IMR-90 (cell line): ENCODE data around the gene RCAN2. TPM values are rescaled to one million over a fixed set of nuclear protein-coding genes. Genes with fewer than 3 reads are reported as not detected.

Experiments
- ATAC-seq: fragments of 200-7000 bp; cut with Tn5 transposase; 2 replicates; pipeline ENCODE4 v1.9.1; 2020; ENCODE audit warnings: low read depth, mild to moderate bottlenecking, moderate library complexity
- BruUV-seq: library from RNA; stranded (reverse); fragments of 400-500 nt; replicated peaks from 2 replicates; lab custom pipeline; 2021; lab: Mats Ljungman, UMichigan
- CTCF ChIA-PET: fragments of 300-600 bp; formaldehyde crosslinking; extraction: SDS; loops from one replicate; lab custom pipeline; 2021; ENCODE audit warnings: antibody characterized with exemption; lab: Yijun Ruan, JAX
- POLR2A ChIA-PET: fragments of 300-600 bp; sonication (Branson Sonifier 250); formaldehyde crosslinking; loops from one replicate; lab custom pipeline; 2022; ENCODE audit warnings: antibody characterized with exemption; ENCODE audit not compliant: unreplicated experiment; lab: Charles Lee
- DNase-seq: peaks from one replicate; pipeline ENCODE4 v3.0.0; 2013
- H2AFZ ChIP-seq: replicated peaks from 2 replicates; pipeline ENCODE3; 2013; ENCODE audit warnings: low read length, mild to moderate bottlenecking; ENCODE audit not compliant: poor library complexity
- H2AK5ac ChIP-seq: 2 replicates; pipeline ENCODE4 v1.6.1; 2013; ENCODE audit warnings: low read depth, low read length, inconsistent platforms
- H2AK9ac ChIP-seq: replicated peaks from 2 replicates; pipeline ENCODE3; 2013; ENCODE audit warnings: mild to moderate bottlenecking, low read depth, low read length, moderate library complexity; ENCODE audit not compliant: poor library complexity
- H2BK120ac ChIP-seq: 2 replicates; pipeline ENCODE4 v1.6.1; 2013; ENCODE audit warnings: low read depth, low read length, inconsistent platforms
- H2BK15ac ChIP-seq: 3 replicates; pipeline ENCODE4 v1.6.1; 2013; ENCODE audit warnings: low read depth, low read length, inconsistent platforms
- H2BK20ac ChIP-seq: 2 replicates; pipeline ENCODE4 v1.6.1; 2013; ENCODE audit warnings: low read depth, mild to moderate bottlenecking, inconsistent platforms, low read length, moderate library complexity
- H2BK5ac ChIP-seq: 2 replicates; pipeline ENCODE4 v1.6.1; 2013; ENCODE audit warnings: mild to moderate bottlenecking, low read depth, low read length, inconsistent platforms; ENCODE audit not compliant: poor library complexity, severe bottlenecking
- H3K14ac ChIP-seq: replicated peaks from 2 replicates; pipeline ENCODE4 v1.6.1; 2013; ENCODE audit warnings: low read depth, low read length, inconsistent platforms
- H3K18ac ChIP-seq: 2 replicates; pipeline ENCODE4 v1.6.1; 2013; ENCODE audit warnings: low read depth, low read length, control low read depth
- H3K23ac ChIP-seq: 2 replicates; pipeline ENCODE4 v1.6.1; 2013; ENCODE audit warnings: low read depth, low read length, inconsistent platforms
- H3K27ac ChIP-seq: 2 replicates; pipeline ENCODE4 v1.5.1; 2013; ENCODE audit warnings: mild to moderate bottlenecking, control low read depth, low read length; ENCODE audit not compliant: insufficient read depth
- H3K27me3 ChIP-seq: 2 replicates; pipeline ENCODE4 v1.6.1; 2013; ENCODE audit warnings: low read length; ENCODE audit not compliant: control insufficient read depth, insufficient read depth
- H3K36me3 ChIP-seq: 2 replicates; pipeline ENCODE4 v1.6.1; 2013; ENCODE audit warnings: low read length, mixed read lengths; ENCODE audit not compliant: control insufficient read depth, insufficient read depth
- H3K4ac ChIP-seq: 2 replicates; pipeline ENCODE4 v1.6.1; 2013; ENCODE audit warnings: low read depth, low read length, inconsistent platforms
- H3K4me1 ChIP-seq: 2 replicates; pipeline ENCODE4 v1.6.1; 2013; ENCODE audit warnings: low read length, mixed read lengths; ENCODE audit not compliant: control insufficient read depth, insufficient read depth
- H3K4me2 ChIP-seq: 2 replicates; pipeline ENCODE4 v1.6.1; 2013; ENCODE audit warnings: low read depth, mild to moderate bottlenecking, control low read depth, low read length, moderate library complexity
- H3K4me3 ChIP-seq: 2 replicates; pipeline ENCODE4 v1.5.1; 2013; ENCODE audit warnings: low read depth, mild to moderate bottlenecking, control low read depth, low read length, moderate library complexity; ENCODE audit not compliant: insufficient read depth
- H3K56ac ChIP-seq: 2 replicates; pipeline ENCODE4 v1.6.1; 2013; ENCODE audit warnings: low read length, inconsistent platforms; ENCODE audit not compliant: insufficient read depth; ENCODE audit errors: extremely low read depth
- H3K79me1 ChIP-seq, 2 experiments: 2 replicates each; pipeline ENCODE4 v1.6.1; 2013; ENCODE audit warnings: low read length in 2 of 2, inconsistent platforms in 1 of 2, low read depth in 1 of 2
- H3K9ac ChIP-seq: 2 replicates; pipeline ENCODE4 v1.6.1; 2013; ENCODE audit warnings: low read depth, low read length, control low read depth
- H3K9me1 ChIP-seq: 2 replicates; pipeline ENCODE4 v1.6.1; 2013; ENCODE audit warnings: low read length, inconsistent platforms; ENCODE audit not compliant: insufficient read depth
- H3K9me3 ChIP-seq: 2 replicates; pipeline ENCODE4 v1.6.1; 2013; ENCODE audit warnings: low read length; ENCODE audit not compliant: control insufficient read depth, insufficient read depth
- H4K20me1 ChIP-seq: 2 replicates; pipeline ENCODE4 v1.6.1; 2013; ENCODE audit warnings: low read length, inconsistent platforms; ENCODE audit not compliant: insufficient read depth
- H4K5ac ChIP-seq: 2 replicates; pipeline ENCODE4 v1.6.1; 2013; ENCODE audit warnings: mild to moderate bottlenecking, low read depth, low read length, control low read depth
- H4K8ac ChIP-seq, 2 experiments: 2 replicates each; pipeline ENCODE4 v1.6.1; 2013; ENCODE audit warnings: low read depth in 2 of 2, low read length in 2 of 2, control low read depth in 1 of 2, inconsistent platforms in 1 of 2
- H4K91ac ChIP-seq: 2 replicates; pipeline ENCODE4 v1.6.1; 2013; ENCODE audit warnings: low read depth, low read length, inconsistent platforms; ENCODE audit not compliant: insufficient read depth
- BHLHE40 ChIP-seq: fragments of 150-350 bp; IDR thresholded peaks from 2 replicates; pipeline ENCODE4 v1.6.1; 2016; ENCODE audit warnings: mild to moderate bottlenecking, low read depth, low read length
- CEBPB ChIP-seq: IDR thresholded peaks from 2 replicates; pipeline ENCODE4 v1.6.1; 2012; ENCODE audit warnings: low read depth, low read length, improper control_type of control experiment
- FOS ChIP-seq: fragments of 150-350 bp; IDR thresholded peaks from 2 replicates; pipeline ENCODE4 v1.6.1; 2016; ENCODE audit warnings: low read depth, low read length
- MAZ ChIP-seq: IDR thresholded peaks from 2 replicates; pipeline ENCODE4 v1.6.1; 2012; ENCODE audit warnings: low read depth, mild to moderate bottlenecking, low read length, improper control_type of control experiment, moderate library complexity, borderline replicate concordance
- RAD21 ChIP-seq: IDR thresholded peaks from 2 replicates; pipeline ENCODE4 v1.6.1; 2012; ENCODE audit warnings: low read length, improper control_type of control experiment
- RFX5 ChIP-seq: IDR thresholded peaks from 2 replicates; pipeline ENCODE4 v1.8.0; 2012; ENCODE audit warnings: low read depth, mild to moderate bottlenecking, low read length, moderate library complexity
- WGBS, 2 experiments: methylation state at CpG; one replicate each; pipeline versions ENCODE4 v1.1.5 to v1.1.7; 2013; ENCODE audit warnings: missing lambda C conversion rate in 2 of 2; ENCODE audit not compliant: insufficient read length in 1 of 2; ENCODE audit errors: extremely low coverage in 2 of 2; 5-methylcytosine and 5-hydroxymethylcytosine counted together
- dilution Hi-C: fragments of 300-500 bp; cut with HindIII; formaldehyde crosslinking; loops from one replicate; pipeline ENCODE4 v1.14.3; 2018; ENCODE audit warnings: low sequenced_read_pairs; ENCODE audit not compliant: unreplicated experiment
- in situ Hi-C: fragments of 300-500 bp; cut with MboI; formaldehyde crosslinking; loops from 3 replicates; pipeline ENCODE4 v1.14.3; 2019; ENCODE audit warnings: low sequenced_read_pairs, inconsistent platforms, mixed read lengths
- intact Hi-C: fragments of 100-400 bp; cut with micrococcal nuclease; formaldehyde crosslinking; loops from 2 replicates; pipeline ENCODE4 v1.10.0; 2022
- polyA plus RNA-seq, 3 experiments: library from polyadenylated mRNA; depleted of rRNA; stranded (reverse); fragments of >200 nt; gene quantifications; 2 replicates each; pipeline ENCODE4 v1.2.3, GENCODE V29; 2012; ENCODE audit warnings: low replicate concordance in 1 of 3
- total RNA-seq: library from RNA; depleted of rRNA; stranded (reverse); fragments of >200 nt; gene quantifications from 2 replicates; pipeline ENCODE4 v1.2.3, GENCODE V29; 2012
- TF ChIP-seq, protein P1 (sequence below): fragments of 150-350 bp; IDR thresholded peaks from 2 replicates; pipeline ENCODE4 v1.6.1; 2017; ENCODE audit warnings: mild to moderate bottlenecking, antibody characterized with exemption, low read length, low read depth

The RCAN2 gene
- total and polyA plus RNA-seq, 2 of the 4 experiments (the other 2 are of a cell fraction), result 1.3 to 1.8 TPM

DNA sequence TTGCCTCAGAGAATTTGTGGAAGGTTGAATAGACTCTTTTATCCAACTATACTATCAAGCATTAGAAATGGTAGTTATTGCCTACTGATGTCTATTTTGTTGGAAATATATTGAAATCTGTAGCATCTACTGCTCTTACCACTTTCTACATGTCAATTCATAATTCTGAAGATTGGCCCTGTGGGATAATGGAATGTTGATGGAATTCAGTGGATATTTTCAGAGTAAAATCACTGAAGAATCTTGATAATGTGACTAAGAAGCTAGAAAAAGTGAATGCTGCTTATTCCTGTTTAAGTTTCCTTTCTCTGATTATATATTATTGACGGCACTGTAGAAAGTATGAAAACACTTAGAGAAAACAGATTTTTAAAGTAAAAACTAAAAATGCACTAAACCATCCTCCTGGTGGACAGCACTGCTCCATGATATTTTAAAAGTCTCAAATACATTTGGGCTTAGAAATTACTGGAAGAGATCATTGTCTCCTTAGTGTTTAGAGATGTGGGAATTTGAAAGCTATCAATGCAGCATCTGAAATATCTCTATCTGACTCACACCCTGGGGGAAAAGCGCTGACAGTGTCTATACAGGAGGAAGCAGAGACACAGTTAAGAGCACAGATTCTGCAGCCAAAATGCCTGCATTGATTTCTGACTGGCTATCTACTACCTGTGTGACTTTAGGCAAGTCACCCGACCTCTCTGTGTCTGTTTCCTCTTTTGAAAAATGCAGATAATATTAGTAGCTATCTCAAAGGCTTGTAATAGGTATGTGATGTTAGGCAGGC is 37.9 kb upstream of the RCAN2 start:
- BruUV-seq, result no TSS peak

More for the DNA sequence above, 37.9 kb upstream of the RCAN2 start:
- Histone ChIP-seq H4K20me1 (no peaks in the 10 kb centered on the region), H3K27me3 (no peaks in the 10 kb centered on the region), H3K14ac (no peak overlapping the region), H3K79me1 (no peaks in the 10 kb centered on the region), H3K4me2 (no peak overlapping the region), H2BK5ac (no peak overlapping the region), H2BK15ac (no peak overlapping the region), H4K5ac (no peak overlapping the region), H3K9me1 (no peaks in the 10 kb centered on the region), H3K23ac (no peak overlapping the region), H2AFZ (no peak overlapping the region), H3K36me3 (no peaks in the 10 kb centered on the region), H4K91ac (no peak overlapping the region), H2AK5ac (no peak overlapping the region), H4K8ac (no peak overlapping the region), H3K18ac (no peak overlapping the region), H3K4me3 (no peak overlapping the region), H2BK120ac (no peak overlapping the region), H2BK20ac (no peak overlapping the region), H3K4ac (no peak overlapping the region), H3K56ac (no peak overlapping the region), H3K27ac (no peak overlapping the region), H2AK9ac (no peak overlapping the region), H3K4me1 (no peaks in the 10 kb centered on the region), H3K9ac (no peak overlapping the region), H3K9me3 (no peaks in the 10 kb centered on the region)
- ATAC-seq, result no peak
- dilution Hi-C loops (no loop called here), intact Hi-C loops (no loop called here), in situ Hi-C loops (no loop called here)
- WGBS, 2 experiments, result no CpG with 5 or more reads among the region's 3 CpGs
- TF ChIP-seq BHLHE40 (no peak), RFX5 (no peak), RAD21 (no peak), FOS (no peak), MAZ (no peak), CEBPB (no peak)
- TF ChIP-seq, protein P1, sequence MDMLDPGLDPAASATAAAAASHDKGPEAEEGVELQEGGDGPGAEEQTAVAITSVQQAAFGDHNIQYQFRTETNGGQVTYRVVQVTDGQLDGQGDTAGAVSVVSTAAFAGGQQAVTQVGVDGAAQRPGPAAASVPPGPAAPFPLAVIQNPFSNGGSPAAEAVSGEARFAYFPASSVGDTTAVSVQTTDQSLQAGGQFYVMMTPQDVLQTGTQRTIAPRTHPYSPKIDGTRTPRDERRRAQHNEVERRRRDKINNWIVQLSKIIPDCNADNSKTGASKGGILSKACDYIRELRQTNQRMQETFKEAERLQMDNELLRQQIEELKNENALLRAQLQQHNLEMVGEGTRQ, result no peak
- CTCF ChIA-PET, result interaction anchor here (1.0 kb wide), 1 partner anchor 20 kb away, joined by 3 read pairs; no protein-coding TSS in a partner anchor
- POLR2A ChIA-PET, result no interaction called here
- DNase-seq, result no peak
